ENCODE results near the gene ARID1B. TPM values are rescaled to one million over a fixed set of nuclear protein-coding genes. Genes with fewer than 3 reads are reported as not detected.

Gene ARID1B
- total and polyA plus RNA-seq, 8 donors = 67.6 to 102 (median 99.0) TPM

GRCh38 chr6:156735751-156736150 lies 41.4 kb upstream of the ARID1B start:
- no peak overlapping the region for H3K27ac ChIP-seq
- H3K4me3 ChIP-seq = no peak overlapping the region
- no peaks in the 10 kb centered on the region for H3K36me3 ChIP-seq
- ATAC-seq (no peak), DNase-seq (no peak)
- TF ChIP-seq CTCF (IDR thresholded peaks at IDR 0.05) = no peak
- intact Hi-C loops (cut with DNase I) = no loop called here
- no peaks in the 10 kb centered on the region for H3K4me1 ChIP-seq
- H3K27me3 ChIP-seq = no peaks in the 10 kb centered on the region
- H3K9me3 ChIP-seq = peaks cover 0 to 14% of the 10 kb centered on the region in 2 donors

DNA sequence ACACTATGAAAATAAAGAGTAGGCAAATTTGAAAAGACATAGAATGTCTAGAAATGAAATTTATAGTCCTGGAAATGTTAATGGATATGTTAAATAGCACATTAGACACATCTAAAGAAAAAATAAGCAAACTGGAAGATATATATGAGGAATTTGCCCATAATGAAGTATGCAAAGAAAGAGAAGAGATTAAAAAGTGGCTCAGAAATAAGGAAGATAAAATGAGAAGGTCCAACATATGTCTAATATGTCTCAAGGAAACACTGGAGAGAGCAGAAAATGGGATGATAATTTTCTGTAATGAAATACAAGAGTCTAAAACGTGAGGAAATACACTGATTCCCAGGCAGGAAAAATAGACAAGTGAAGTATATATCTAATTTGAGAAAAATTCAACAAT lies 36.6 kb upstream of the ARID1B start:
- no peak for DNase-seq
- H3K27ac ChIP-seq = no peak overlapping the region
- intact Hi-C loops (cut with DNase I) = no loop called here
- H3K4me1 ChIP-seq = no peaks in the 10 kb centered on the region
- no peaks in the 10 kb centered on the region for H3K27me3 ChIP-seq
- H3K4me3 ChIP-seq = no peak overlapping the region
- no peaks in the 10 kb centered on the region for H3K36me3 ChIP-seq
- ATAC-seq = no peak
- no peak for TF ChIP-seq CTCF (IDR thresholded peaks at IDR 0.05)
- H3K9me3 ChIP-seq = peaks cover 0 to 17% of the 10 kb centered on the region in 2 donors

GRCh38 chr6:156741287-156742073 lies 35.7 kb upstream of the ARID1B start:
- no peak overlapping the region for H3K4me3 ChIP-seq
- H3K27me3 ChIP-seq = no peaks in the 10 kb centered on the region
- no peaks in the 10 kb centered on the region for H3K36me3 ChIP-seq
- H3K9me3 ChIP-seq = peaks cover 0 to 17% of the 10 kb centered on the region in 2 donors
- H3K27ac ChIP-seq = no peak overlapping the region
- ATAC-seq (no peak), DNase-seq (no peak)
- TF ChIP-seq CTCF (IDR thresholded peaks at IDR 0.05) = no peak
- no peaks in the 10 kb centered on the region for H3K4me1 ChIP-seq
- intact Hi-C loops (cut with DNase I) = no loop called here

GRCh38 chr6:156747715-156748114 lies 29.5 kb upstream of the ARID1B start:
- H3K27ac ChIP-seq = no peak overlapping the region
- DNase-seq = no peak
- ATAC-seq = no peak
- H3K27me3 ChIP-seq = no peaks in the 10 kb centered on the region
- H3K4me3 ChIP-seq = no peak overlapping the region
- H3K9me3 ChIP-seq = no peaks in the 10 kb centered on the region
- no peak for TF ChIP-seq CTCF (IDR thresholded peaks at IDR 0.05)
- intact Hi-C loops (cut with DNase I) = no loop called here
- H3K36me3 ChIP-seq = no peaks in the 10 kb centered on the region
- no peaks in the 10 kb centered on the region for H3K4me1 ChIP-seq

DNA sequence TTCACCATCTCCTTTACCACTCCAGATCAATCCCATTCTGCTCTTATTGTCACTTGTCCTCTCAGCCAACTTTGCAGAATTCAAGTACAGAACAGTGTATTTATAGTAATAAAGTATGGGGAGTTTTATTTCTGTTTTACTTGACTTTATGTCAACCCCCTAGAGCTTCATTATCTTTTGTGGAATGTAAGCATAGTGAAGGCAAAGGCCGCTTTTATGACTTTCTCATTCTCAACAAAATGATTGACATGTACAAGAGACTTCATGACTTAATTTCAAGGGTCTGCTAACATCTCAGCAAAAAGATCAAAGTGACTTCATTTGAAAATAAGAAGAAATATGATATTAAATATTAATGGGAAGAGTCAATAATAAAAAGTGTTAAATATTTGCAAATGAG lies 28.7 kb upstream of the ARID1B start:
- H3K27ac ChIP-seq = no peak overlapping the region
- no peaks in the 10 kb centered on the region for H3K27me3 ChIP-seq
- H3K36me3 ChIP-seq = no peaks in the 10 kb centered on the region
- no peaks in the 10 kb centered on the region for H3K4me1 ChIP-seq
- no peaks in the 10 kb centered on the region for H3K9me3 ChIP-seq
- intact Hi-C loops (cut with DNase I) = no loop called here
- TF ChIP-seq CTCF (IDR thresholded peaks at IDR 0.05) = no peak
- H3K4me3 ChIP-seq = no peak overlapping the region
- DNase-seq (no peak), ATAC-seq (no peak)
